ENCODE measurements around the gene MYL11.

DNA sequence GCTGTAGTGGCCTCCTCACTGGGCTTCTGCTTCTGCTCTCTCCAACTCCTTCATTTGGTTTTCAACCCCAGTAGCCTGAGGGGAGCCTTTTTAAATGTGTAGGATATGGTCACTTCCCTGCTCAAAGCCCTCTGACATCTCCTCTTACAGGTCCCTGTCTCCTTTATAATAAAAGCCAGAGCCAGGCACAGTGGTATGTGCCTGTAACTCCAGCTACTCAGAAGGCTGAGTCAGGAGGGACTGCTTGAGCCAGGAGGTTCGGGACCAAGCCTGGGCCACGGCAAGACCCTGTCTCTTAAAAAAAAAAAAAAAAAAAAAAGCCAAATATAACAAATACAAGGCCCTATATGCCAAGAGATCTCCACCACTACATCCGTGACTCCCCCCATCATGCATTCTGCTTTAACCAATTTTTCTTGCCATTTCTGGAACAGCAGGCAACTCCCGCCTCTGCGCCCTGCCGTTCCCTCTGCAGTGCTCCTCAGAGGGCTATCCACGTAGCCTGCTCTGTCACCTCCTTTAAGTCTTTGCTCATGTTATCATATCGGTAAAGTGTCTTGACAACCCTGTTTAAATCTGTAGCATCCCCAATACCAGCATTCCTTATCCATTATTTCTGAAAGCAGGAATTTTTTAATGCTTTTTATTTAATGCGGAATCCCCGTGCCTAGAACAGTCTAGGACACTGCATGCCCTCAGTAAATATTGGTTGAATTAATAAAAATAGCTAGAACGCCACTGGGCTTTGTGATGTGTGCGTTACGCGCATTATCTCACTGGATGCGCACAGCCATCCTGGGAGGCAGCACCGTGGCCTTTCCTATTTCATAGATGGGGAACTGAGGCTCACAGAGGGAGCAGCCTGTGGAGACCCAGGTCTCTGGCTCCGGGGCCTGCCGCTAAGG, 42.3 kb downstream of the MYL11 start:
- no peak for TF ChIP-seq CTCF (IDR thresholded peaks at IDR 0.05; ENCODE audit: poor library complexity, severe bottlenecking)
- TF ChIP-seq EZH2 (IDR thresholded peaks at IDR 0.05; ENCODE audit: borderline replicate concordance, insufficient read depth, low read length, poor library complexity, severe bottlenecking), result no peak
